Neutrophil (primary cell): Measurements from ENCODE around the gene TUBG2.

Experiments
- H3K27ac ChIP-seq: fragments of 200-600 bp; sonication (generic); 2 replicates; pipeline ENCODE4 v1.5.1; 2016; ENCODE audit warnings: mild to moderate bottlenecking, moderate library complexity
- H3K27me3 ChIP-seq: fragments of 200-600 bp; sonication (generic); 2 replicates; pipeline ENCODE4 v1.6.0; 2016; ENCODE audit warnings: mild to moderate bottlenecking
- H3K36me3 ChIP-seq: fragments of 200-600 bp; sonication (generic); 2 replicates; pipeline ENCODE4 v1.5.1; 2017
- H3K4me1 ChIP-seq, 2 experiments: fragments of 200-600 bp in 1 of 2; sonication (generic) in 1 of 2; 1 replicate in 1 of 2; 2 replicates in 1 of 2; pipeline versions ENCODE4 v1.5.1 to v1.6.1; 2013 to 2016; ENCODE audit warnings: low read depth in 1 of 2, low read length in 1 of 2, mild to moderate bottlenecking in 1 of 2, moderate library complexity in 1 of 2; ENCODE audit not compliant: control insufficient read depth in 1 of 2, insufficient read depth in 1 of 2
- H3K4me3 ChIP-seq, 2 experiments: fragments of 200-600 bp in 1 of 2; sonication (generic) in 1 of 2; 1 replicate in 1 of 2; 2 replicates in 1 of 2; pipeline ENCODE4 v1.5.1; 2013 to 2016; ENCODE audit warnings: low read depth in 1 of 2, low read length in 1 of 2, mild to moderate bottlenecking in 1 of 2, moderate library complexity in 1 of 2
- H3K9me3 ChIP-seq: fragments of 200-600 bp; sonication (generic); 2 replicates; pipeline ENCODE4 v1.5.1; 2016
- TF ChIP-seq, protein P1 (sequence below): fragments of 200-600 bp; sonication (generic); IDR thresholded peaks from 2 replicates; pipeline ENCODE4 v1.5.1; 2016; ENCODE audit warnings: antibody characterized with exemption

TUBG2 gene

DNA sequence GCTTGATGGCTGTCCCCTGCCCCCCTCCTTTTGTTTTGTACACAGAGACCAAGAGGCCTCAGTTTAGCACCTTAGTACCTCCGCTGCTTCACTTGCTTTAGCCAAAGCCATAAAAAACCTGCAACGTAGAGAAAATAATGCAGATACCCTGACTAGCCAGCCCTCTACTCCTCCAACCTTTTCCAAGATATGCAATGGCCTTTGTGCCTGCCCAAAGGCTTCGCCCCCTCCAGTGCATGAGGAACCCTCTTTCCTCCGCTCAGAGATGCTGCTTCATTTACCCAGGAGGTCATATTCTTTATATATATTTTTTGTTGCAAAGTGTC lies 40.3 kb downstream of the TUBG2 start:
- H3K4me1 ChIP-seq, result no peaks in the 10 kb centered on the region
- no peaks in the 10 kb centered on the region for H3K9me3 ChIP-seq
- no peaks in the 10 kb centered on the region for H3K27me3 ChIP-seq
- H3K27ac ChIP-seq, result no peak overlapping the region
- TF ChIP-seq, protein P1, sequence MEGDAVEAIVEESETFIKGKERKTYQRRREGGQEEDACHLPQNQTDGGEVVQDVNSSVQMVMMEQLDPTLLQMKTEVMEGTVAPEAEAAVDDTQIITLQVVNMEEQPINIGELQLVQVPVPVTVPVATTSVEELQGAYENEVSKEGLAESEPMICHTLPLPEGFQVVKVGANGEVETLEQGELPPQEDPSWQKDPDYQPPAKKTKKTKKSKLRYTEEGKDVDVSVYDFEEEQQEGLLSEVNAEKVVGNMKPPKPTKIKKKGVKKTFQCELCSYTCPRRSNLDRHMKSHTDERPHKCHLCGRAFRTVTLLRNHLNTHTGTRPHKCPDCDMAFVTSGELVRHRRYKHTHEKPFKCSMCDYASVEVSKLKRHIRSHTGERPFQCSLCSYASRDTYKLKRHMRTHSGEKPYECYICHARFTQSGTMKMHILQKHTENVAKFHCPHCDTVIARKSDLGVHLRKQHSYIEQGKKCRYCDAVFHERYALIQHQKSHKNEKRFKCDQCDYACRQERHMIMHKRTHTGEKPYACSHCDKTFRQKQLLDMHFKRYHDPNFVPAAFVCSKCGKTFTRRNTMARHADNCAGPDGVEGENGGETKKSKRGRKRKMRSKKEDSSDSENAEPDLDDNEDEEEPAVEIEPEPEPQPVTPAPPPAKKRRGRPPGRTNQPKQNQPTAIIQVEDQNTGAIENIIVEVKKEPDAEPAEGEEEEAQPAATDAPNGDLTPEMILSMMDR, result no peak
- no peak overlapping the region for H3K4me3 ChIP-seq
- peaks cover 82% of the 10 kb centered on the region for H3K36me3 ChIP-seq

DNA sequence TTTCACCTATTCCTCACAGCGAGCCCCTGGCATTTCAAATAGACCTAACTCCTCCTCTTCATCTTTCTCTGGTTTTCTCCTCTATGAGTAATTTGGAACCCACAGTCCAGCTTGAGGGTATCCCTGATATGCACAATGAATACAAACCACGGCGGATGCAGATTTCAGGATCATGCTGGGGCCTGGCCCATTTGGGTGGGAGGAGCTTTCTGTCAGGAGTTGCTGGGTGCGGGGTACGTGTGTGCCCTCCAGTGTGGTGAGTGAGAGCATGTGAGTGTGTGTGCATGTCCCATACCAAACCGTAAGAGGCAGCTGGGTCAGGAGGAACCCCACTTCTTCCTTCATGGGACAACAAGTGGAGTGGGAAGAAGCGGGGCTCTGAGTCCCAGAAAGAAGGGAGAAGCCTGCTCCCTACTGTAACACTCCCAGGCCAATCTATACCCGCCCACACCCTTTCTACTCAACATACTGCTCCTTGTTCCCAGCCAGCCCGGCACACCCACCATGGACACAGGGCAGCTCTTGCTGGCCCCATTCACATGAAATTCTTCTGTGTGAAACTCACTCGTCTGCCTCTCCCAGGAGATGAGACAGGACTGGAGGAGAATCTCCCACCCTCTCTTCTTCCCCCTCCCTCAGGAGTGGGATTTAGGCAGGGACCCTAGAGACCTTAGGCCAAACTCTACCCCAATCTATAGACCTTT lies 41.7 kb downstream of the TUBG2 start:
- no peaks in the 10 kb centered on the region for H3K27me3 ChIP-seq
- no peaks in the 10 kb centered on the region for H3K4me1 ChIP-seq
- no peaks in the 10 kb centered on the region for H3K9me3 ChIP-seq
- H3K4me3 ChIP-seq, result no peak overlapping the region
- TF ChIP-seq, protein P1, result no peak
- H3K36me3 ChIP-seq, result peaks cover 91% of the 10 kb centered on the region
- no peak overlapping the region for H3K27ac ChIP-seq

DNA sequence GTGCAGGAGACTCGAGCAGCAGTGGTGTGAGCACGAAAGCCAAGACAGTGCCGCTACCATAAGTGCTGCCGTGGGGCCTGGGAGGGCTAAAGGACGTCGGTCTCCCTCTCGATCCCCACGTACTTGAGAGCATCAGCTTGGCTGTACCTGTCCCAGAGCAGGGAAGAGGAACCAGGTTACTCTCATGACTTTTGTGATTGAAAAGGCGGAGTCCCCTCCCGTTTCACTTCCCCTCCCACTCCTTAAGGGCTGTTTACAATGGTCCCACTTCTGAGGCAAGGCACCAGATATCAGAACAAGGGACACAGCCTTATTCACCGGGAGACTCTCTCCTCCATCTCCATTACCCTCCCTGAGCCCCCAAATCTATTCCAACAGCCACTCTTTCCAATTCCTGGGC lies 43.4 kb downstream of the TUBG2 start:
- no peak overlapping the region for H3K4me3 ChIP-seq
- no peak overlapping the region for H3K27ac ChIP-seq
- H3K27me3 ChIP-seq, result no peaks in the 10 kb centered on the region
- peaks cover 95% of the 10 kb centered on the region for H3K36me3 ChIP-seq
- TF ChIP-seq, protein P1, result no peak
- H3K4me1 ChIP-seq, result no peaks in the 10 kb centered on the region
- H3K9me3 ChIP-seq, result no peaks in the 10 kb centered on the region

DNA sequence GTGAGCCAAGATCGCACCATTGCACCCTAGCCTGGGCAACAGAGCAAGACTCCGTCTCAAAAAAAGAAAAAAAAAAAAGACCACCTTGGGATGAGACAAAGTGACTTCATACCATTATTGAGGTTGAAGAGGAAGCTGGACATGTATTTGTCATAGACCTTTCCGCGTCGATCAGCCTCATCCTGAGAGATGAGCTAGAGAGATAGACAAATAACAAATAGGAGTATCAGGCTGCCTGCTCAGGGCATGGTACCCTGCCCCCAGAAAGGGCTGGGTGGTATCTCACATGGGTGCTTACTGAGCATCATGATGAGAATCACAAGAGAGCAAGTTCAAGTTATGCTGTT lies 45.4 kb downstream of the TUBG2 start:
- H3K36me3 ChIP-seq, result peaks cover 98% of the 10 kb centered on the region
- H3K27me3 ChIP-seq, result no peaks in the 10 kb centered on the region
- H3K27ac ChIP-seq, result no peak overlapping the region
- H3K4me1 ChIP-seq, result no peaks in the 10 kb centered on the region
- TF ChIP-seq, protein P1, result no peak
- H3K9me3 ChIP-seq, result no peaks in the 10 kb centered on the region
- no peak overlapping the region for H3K4me3 ChIP-seq

DNA sequence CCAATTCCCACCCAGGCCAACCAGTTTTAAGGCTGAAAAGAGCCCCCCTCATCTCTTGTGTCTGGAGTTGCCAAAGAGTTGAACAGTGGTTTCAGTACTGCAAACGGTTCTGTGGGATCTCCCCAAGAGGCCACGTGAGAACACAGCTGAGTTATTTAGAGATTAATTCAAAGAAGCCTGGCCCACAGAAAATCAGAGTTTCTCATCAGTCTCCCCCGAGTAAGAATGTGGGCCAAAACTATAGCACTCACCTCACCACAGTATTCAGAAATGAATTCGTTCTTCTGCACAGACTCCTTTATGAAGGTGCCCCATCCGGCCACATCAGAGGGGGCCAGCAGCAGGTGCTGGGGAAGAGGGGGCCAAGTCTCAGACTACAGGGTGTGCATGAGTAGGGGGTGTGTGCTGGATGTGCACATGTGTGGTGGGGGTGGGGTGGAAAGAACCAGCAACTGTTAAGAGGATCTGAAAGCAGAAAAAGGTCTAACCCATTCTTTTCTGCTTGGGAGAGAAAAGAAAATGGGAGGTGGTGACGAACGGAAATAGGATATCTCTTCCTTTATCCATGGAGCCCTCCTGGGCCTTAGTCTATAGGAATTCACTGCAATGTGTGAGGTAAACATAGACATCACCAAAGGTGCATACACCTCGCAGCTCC lies 45.9 kb downstream of the TUBG2 start:
- H3K4me1 ChIP-seq, result no peaks in the 10 kb centered on the region
- H3K27ac ChIP-seq, result no peak overlapping the region
- TF ChIP-seq, protein P1, result no peak
- no peaks in the 10 kb centered on the region for H3K9me3 ChIP-seq
- no peak overlapping the region for H3K4me3 ChIP-seq
- H3K27me3 ChIP-seq, result no peaks in the 10 kb centered on the region
- H3K36me3 ChIP-seq, result peaks cover 100% of the 10 kb centered on the region
